ENCODE data around the gene TRIM71. TPM values are rescaled to one million over a fixed set of nuclear protein-coding genes. Genes with fewer than 3 reads are reported as not detected.

TRIM71 gene
- total RNA-seq, 3 donors from 2014 or later = not detected

- intact Hi-C loops (cut with DNase I, micrococcal nuclease) = no loop called here
- H3K4me1 ChIP-seq (ENCODE audit: low read depth) = no peaks in the 10 kb centered on the region
- no peak overlapping the region for H3K4me3 ChIP-seq
- H3K36me3 ChIP-seq (ENCODE audit: low read depth) = no peaks in the 10 kb centered on the region
- no peak for TF ChIP-seq CTCF (IDR thresholded peaks at IDR 0.05)
- ATAC-seq (no peak), DNase-seq (no peak)
- no peaks in the 10 kb centered on the region for H3K9me3 ChIP-seq
These were observed 62.4 kb downstream of the TRIM71 start for GRCh38 chr3:32880225-32880624.

- no peak for DNase-seq
- Histone ChIP-seq H3K9me3 (no peaks in the 10 kb centered on the region), H3K4me3 (no peak overlapping the region), H3K36me3 (ENCODE audit: low read depth) (no peaks in the 10 kb centered on the region), H3K4me1 (ENCODE audit: low read depth) (no peaks in the 10 kb centered on the region)
- ATAC-seq = no peak
- no peak for TF ChIP-seq CTCF (IDR thresholded peaks at IDR 0.05)
- intact Hi-C loops (cut with DNase I, micrococcal nuclease) = no loop called here
These were observed 63.8 kb downstream of the TRIM71 start for GRCh38 chr3:32881624-32882023.

GRCh38 chr3:32882189-32882588 lies 64.4 kb downstream of the TRIM71 start:
- no peaks in the 10 kb centered on the region for H3K4me1 ChIP-seq (ENCODE audit: low read depth)
- DNase-seq = no peak
- no peak for ATAC-seq
- no peak for TF ChIP-seq CTCF (IDR thresholded peaks at IDR 0.05)
- intact Hi-C loops (cut with DNase I, micrococcal nuclease) = no loop called here
- H3K9me3 ChIP-seq = no peaks in the 10 kb centered on the region
- H3K4me3 ChIP-seq = no peak overlapping the region
- H3K36me3 ChIP-seq (ENCODE audit: low read depth) = no peaks in the 10 kb centered on the region

- ATAC-seq (no peak), DNase-seq (no peak)
- intact Hi-C loops (cut with DNase I, micrococcal nuclease) = no loop called here
- Histone ChIP-seq H3K4me1 (ENCODE audit: low read depth) (no peaks in the 10 kb centered on the region), H3K36me3 (ENCODE audit: low read depth) (no peaks in the 10 kb centered on the region), H3K9me3 (no peaks in the 10 kb centered on the region), H3K4me3 (no peak overlapping the region)
- no peak for TF ChIP-seq CTCF (IDR thresholded peaks at IDR 0.05)
These were observed 64.8 kb downstream of the TRIM71 start for GRCh38 chr3:32882603-32883025.

GRCh38 chr3:32883817-32884216 lies 66.0 kb downstream of the TRIM71 start:
- ATAC-seq (no peak), DNase-seq (no peak)
- intact Hi-C loops (cut with DNase I, micrococcal nuclease) = no loop called here
- Histone ChIP-seq H3K4me1 (ENCODE audit: low read depth) (no peaks in the 10 kb centered on the region), H3K36me3 (ENCODE audit: low read depth) (no peaks in the 10 kb centered on the region), H3K9me3 (no peaks in the 10 kb centered on the region), H3K4me3 (no peak overlapping the region)
- no peak for TF ChIP-seq CTCF (IDR thresholded peaks at IDR 0.05)

GRCh38 chr3:32884591-32884990 lies 66.8 kb downstream of the TRIM71 start:
- no peak for TF ChIP-seq CTCF (IDR thresholded peaks at IDR 0.05)
- Histone ChIP-seq H3K4me1 (ENCODE audit: low read depth) (no peaks in the 10 kb centered on the region), H3K9me3 (no peaks in the 10 kb centered on the region), H3K4me3 (no peak overlapping the region), H3K36me3 (ENCODE audit: low read depth) (no peaks in the 10 kb centered on the region)
- peak; percentile 17 for ATAC-seq
- intact Hi-C loops (cut with DNase I, micrococcal nuclease) = no loop called here
- no peak for DNase-seq

Measured in mucosa of descending colon (tissue), 3 donors.